Measurements from ENCODE around the gene SNU13.

GRCh38 chr22:41656556-41656955 is 32.1 kb downstream of the SNU13 start:
- TF ChIP-seq, protein P1, sequence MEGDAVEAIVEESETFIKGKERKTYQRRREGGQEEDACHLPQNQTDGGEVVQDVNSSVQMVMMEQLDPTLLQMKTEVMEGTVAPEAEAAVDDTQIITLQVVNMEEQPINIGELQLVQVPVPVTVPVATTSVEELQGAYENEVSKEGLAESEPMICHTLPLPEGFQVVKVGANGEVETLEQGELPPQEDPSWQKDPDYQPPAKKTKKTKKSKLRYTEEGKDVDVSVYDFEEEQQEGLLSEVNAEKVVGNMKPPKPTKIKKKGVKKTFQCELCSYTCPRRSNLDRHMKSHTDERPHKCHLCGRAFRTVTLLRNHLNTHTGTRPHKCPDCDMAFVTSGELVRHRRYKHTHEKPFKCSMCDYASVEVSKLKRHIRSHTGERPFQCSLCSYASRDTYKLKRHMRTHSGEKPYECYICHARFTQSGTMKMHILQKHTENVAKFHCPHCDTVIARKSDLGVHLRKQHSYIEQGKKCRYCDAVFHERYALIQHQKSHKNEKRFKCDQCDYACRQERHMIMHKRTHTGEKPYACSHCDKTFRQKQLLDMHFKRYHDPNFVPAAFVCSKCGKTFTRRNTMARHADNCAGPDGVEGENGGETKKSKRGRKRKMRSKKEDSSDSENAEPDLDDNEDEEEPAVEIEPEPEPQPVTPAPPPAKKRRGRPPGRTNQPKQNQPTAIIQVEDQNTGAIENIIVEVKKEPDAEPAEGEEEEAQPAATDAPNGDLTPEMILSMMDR (conservative IDR thresholded peaks at IDR 0.05 in 1 of 2, IDR thresholded peaks at IDR 0.05 in 1 of 2; ENCODE audit: low read depth in 1 of 2, low read length in 2 of 2) = no peak
- TF ChIP-seq EZH2 (IDR thresholded peaks at IDR 0.05; ENCODE audit: low read length, missing control alignments) = no peak

Data from fibroblast of lung (primary cell).